Esophagus squamous epithelium (tissue), 5 donors: Measurements from ENCODE around the gene FBXL2. TPM values are rescaled to one million over a fixed set of nuclear protein-coding genes. Genes with fewer than 3 reads are reported as not detected.

Source experiments
- DNase-seq: peaks from one replicate; lab custom pipeline; 2025; lab: John Stamatoyannopoulos, UW
- H3K27ac ChIP-seq, 4 donors: fragments of 200-600 bp; sonication (generic); one replicate each; pipeline ENCODE4 v1.5.1; 2016 to 2019; ENCODE audit warnings: mild to moderate bottlenecking in 1 of 4
- H3K27me3 ChIP-seq, 4 donors: fragments of 200-600 bp; sonication (generic); 1 replicate in 3 of 4; 2 replicates in 1 of 4; pipeline versions ENCODE4 v1.5.1 to v1.6.0; 2017 to 2021; ENCODE audit warnings: antibody characterized with exemption in 1 of 4
- H3K36me3 ChIP-seq, 3 donors: fragments of 200-600 bp; sonication (generic); one replicate each; pipeline ENCODE4 v1.5.1; 2016 to 2019
- H3K4me1 ChIP-seq, 3 donors: fragments of 200-600 bp; sonication (generic); one replicate each; pipeline ENCODE4 v1.5.1; 2017 to 2019
- H3K4me3 ChIP-seq, 4 donors: fragments of 200-600 bp; sonication (generic); 1 replicate in 3 of 4; 2 replicates in 1 of 4; pipeline ENCODE4 v1.5.1; 2016 to 2019; ENCODE audit warnings: mild to moderate bottlenecking in 2 of 4, moderate library complexity in 1 of 4
- H3K9me3 ChIP-seq, 3 donors: fragments of 200-600 bp; sonication (generic); one replicate each; pipeline ENCODE4 v1.5.1; 2016 to 2019
- CTCF ChIP-seq, 6 experiments: fragments of 450-650 bp in 4 of 6; fragments of 200-600 bp in 2 of 6; sonication (generic) in 2 of 6; IDR thresholded peaks; one replicate each; pipeline ENCODE4 v1.5.1; 2016 to 2019; ENCODE audit warnings: antibody characterized with exemption in 6 of 6, mild to moderate bottlenecking in 4 of 6, moderate library complexity in 4 of 6
- POLR2A ChIP-seq, 4 donors: fragments of 450-650 bp; IDR thresholded peaks; one replicate each; pipeline ENCODE4 v1.6.1; 2017; ENCODE audit warnings: antibody characterized with exemption in 4 of 4, mild to moderate bottlenecking in 4 of 4, moderate library complexity in 3 of 4
- WGBS, 2 donors: methylation state at CpG; one replicate each; pipeline ENCODE4 v1.1.5; 2018; 5-methylcytosine and 5-hydroxymethylcytosine counted together
- intact Hi-C: fragments of 100-400 bp; cut with DNase I; formaldehyde crosslinking; loops from one replicate; pipeline ENCODE4 v1.15.0; 2022
- total RNA-seq, 4 donors: library from RNA; depleted of rRNA; stranded (reverse); fragments of >200 nt; gene quantifications; one replicate each; pipeline ENCODE4 v1.1.0, GENCODE V29; 2016
- donor health status: DM: yes; HTN: yes; CAD: no.

Gene FBXL2
- total RNA-seq, 4 donors from 2014 or later: 0.85 to 4.0 (median 1.9) TPM

DNA sequence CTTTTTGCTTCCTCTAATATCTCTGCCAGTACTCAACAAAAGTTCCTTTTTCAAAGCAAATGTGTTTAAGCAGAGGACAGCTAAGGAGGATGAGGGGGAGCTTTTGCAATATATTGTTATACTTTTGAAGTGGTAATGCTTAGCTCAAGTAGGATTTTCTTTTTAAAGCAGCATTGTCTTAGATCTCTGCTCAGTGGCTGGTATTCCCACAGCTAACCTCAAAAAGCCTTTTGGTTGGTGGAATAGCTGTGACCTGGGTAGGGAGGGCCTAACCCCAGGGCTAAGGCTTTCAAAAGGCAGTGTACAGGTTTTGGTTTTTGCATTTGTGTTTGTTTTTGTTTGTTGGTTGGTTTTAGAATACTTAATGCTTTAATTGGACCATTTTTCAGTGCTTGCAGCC, 86.8 kb downstream of the FBXL2 start:
- no peak for DNase-seq
- Histone ChIP-seq H3K27me3 (no peaks in the 10 kb centered on the region), H3K4me1 (peaks cover 0 to 6% (median 4%) of the 10 kb centered on the region in 3 donors), H3K9me3 (no peaks in the 10 kb centered on the region), H3K4me3 (no peak overlapping the region), H3K27ac (no peak overlapping the region), H3K36me3 (no peaks in the 10 kb centered on the region)
- TF ChIP-seq POLR2A (IDR thresholded peaks at IDR 0.05) (no peak), CTCF (IDR thresholded peaks at IDR 0.05) (no peak)
- intact Hi-C loops: loop anchor here (10.0 kb wide), 1 partner anchor 419 kb away; no protein-coding TSS in a partner anchor

DNA sequence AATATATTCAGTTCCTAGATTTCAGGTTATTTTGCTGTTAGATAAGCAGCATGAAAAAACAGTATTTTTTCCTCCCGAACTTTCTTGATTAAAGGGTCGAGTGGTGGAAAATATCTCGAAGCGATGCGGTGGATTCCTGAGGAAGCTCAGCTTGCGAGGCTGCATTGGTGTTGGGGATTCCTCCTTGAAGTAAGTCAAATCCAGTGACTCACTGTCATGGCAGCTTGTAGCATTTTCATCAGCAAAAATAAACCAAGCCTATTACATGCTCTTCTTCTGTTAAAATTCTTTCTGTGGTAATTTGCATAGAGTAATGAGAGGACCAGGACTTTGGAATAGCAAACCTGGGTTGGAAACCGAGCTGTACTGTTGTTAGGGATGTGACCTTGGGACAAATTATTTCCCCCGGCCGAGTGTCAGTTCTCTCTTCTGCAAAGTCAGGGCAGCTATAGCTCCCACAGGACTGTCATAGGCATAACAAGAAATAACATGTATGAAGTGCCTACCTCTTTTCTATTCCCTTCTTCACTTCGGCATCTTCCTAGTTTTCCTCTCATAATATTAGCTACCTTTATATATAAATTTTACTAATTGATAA, 87.4 kb downstream of the FBXL2 start:
- no peak for DNase-seq
- no peak overlapping the region for H3K4me3 ChIP-seq
- TF ChIP-seq POLR2A (IDR thresholded peaks at IDR 0.05) (no peak), CTCF (IDR thresholded peaks at IDR 0.05) (no peak)
- no peaks in the 10 kb centered on the region for H3K36me3 ChIP-seq
- no peaks in the 10 kb centered on the region for H3K27me3 ChIP-seq
- H3K9me3 ChIP-seq: no peaks in the 10 kb centered on the region
- H3K4me1 ChIP-seq: peaks cover 0 to 6% (median 4%) of the 10 kb centered on the region in 3 donors
- no peak overlapping the region for H3K27ac ChIP-seq
- WGBS, 2 donors: 83 to 93% methylated on average over 10 of the region's 10 CpGs
- intact Hi-C loops: loop anchor here (10.0 kb wide), 1 partner anchor 420 kb away; no protein-coding TSS in a partner anchor

DNA sequence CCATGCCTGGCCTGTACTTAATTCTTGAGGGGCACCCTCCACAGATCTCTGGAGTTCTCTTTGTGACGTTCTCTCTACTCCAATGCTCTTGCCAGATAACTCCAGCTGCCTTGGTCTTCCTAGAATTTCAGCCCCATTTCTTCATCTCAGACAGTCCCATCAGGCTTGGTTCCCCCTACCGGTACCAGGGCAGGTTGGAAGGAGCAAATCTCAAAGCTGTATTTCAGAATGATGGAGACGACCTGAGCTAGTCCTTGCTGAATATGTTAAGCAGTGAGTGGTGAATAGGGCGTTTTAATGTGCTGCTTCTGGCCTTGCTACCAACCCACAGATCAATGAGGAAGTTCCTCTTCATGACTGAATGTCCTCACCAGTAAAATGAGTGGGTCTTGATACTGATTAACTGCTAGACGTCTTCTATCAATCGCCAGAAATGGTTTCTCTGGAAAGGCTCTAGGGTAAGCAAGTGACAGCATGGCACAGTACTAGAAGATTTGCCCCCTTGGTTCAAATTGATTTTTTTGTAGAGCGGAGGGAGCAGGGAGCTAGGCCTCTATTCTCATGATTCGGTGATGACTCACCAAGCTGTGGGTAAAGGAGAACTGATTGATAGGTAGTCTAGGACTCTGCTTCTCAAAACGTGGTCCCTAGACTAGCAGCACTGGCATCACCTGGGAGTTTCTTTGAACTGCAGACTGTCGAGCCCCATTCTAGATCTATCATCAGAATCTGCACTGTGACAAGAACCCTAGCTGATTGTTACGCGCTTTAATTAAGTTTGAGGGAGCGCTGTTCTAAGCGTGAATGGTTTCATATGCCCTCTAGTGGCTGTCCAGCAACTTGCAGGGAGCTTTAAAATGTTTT, 95.2 kb downstream of the FBXL2 start:
- Histone ChIP-seq H3K9me3 (no peaks in the 10 kb centered on the region), H3K4me3 (no peak overlapping the region), H3K4me1 (peaks cover 0 to 8% (median 0%) of the 10 kb centered on the region in 3 donors), H3K27me3 (no peaks in the 10 kb centered on the region), H3K27ac (no peak overlapping the region), H3K36me3 (peaks cover 0 to 19% (median 0%) of the 10 kb centered on the region in 3 donors)
- WGBS, 2 donors: 36 to 40% methylated on average over 12 to 13 of the region's 14 CpGs
- TF ChIP-seq CTCF (IDR thresholded peaks at IDR 0.05): peak; percentile 71 to 91 (median 89)
- no peak for TF ChIP-seq POLR2A (IDR thresholded peaks at IDR 0.05)
- DNase-seq: no peak
- intact Hi-C loops: loop anchor here (5.0 kb wide), 1 partner anchor 240 kb away; no protein-coding TSS in a partner anchor

- no peak for DNase-seq
- Histone ChIP-seq H3K36me3 (peaks cover 0 to 25% (median 0%) of the 10 kb centered on the region in 3 donors), H3K4me1 (peaks cover 0 to 8% (median 0%) of the 10 kb centered on the region in 3 donors), H3K27me3 (no peaks in the 10 kb centered on the region), H3K4me3 (no peak overlapping the region), H3K27ac (no peak overlapping the region), H3K9me3 (no peaks in the 10 kb centered on the region)
- whole genome bisulfite sequencing, 2 donors: 45 to 53% methylated on average over 6 of the region's 6 CpGs
- intact Hi-C loops: loop anchor here (5.0 kb wide), 1 partner anchor 241 kb away; no protein-coding TSS in a partner anchor
- TF ChIP-seq CTCF (IDR thresholded peaks at IDR 0.05) (no peak), POLR2A (IDR thresholded peaks at IDR 0.05) (no peak)
These were observed 95.8 kb downstream of the FBXL2 start for GRCh38 chr3:33373082-33373437.

GRCh38 chr3:33377489-33377888, 100.2 kb downstream of the FBXL2 start:
- Histone ChIP-seq H3K27me3 (no peaks in the 10 kb centered on the region), H3K4me1 (peaks cover 0 to 7% (median 0%) of the 10 kb centered on the region in 3 donors), H3K9me3 (no peaks in the 10 kb centered on the region), H3K27ac (no peak overlapping the region), H3K36me3 (peaks cover 0 to 42% (median 0%) of the 10 kb centered on the region in 3 donors), H3K4me3 (no peak overlapping the region)
- TF ChIP-seq CTCF (IDR thresholded peaks at IDR 0.05): no peak
- 92% methylated on average over 2 of the region's 3 CpGs; no CpG with 5 or more reads in 1 of the 2 donors for WGBS, 2 donors
- no peak for DNase-seq
- intact Hi-C loops: no loop called here
